CD4-positive, alpha-beta T cell treated with Interleukin-4 for 1 hour (primary cell): ENCODE measurements around the gene KCNIP4.

Source experiments
- DNase-seq, 2 donors: peaks; one replicate each; pipeline ENCODE4 v3.0.0-alpha.2; 2020 to 2022

Gene KCNIP4

DNA sequence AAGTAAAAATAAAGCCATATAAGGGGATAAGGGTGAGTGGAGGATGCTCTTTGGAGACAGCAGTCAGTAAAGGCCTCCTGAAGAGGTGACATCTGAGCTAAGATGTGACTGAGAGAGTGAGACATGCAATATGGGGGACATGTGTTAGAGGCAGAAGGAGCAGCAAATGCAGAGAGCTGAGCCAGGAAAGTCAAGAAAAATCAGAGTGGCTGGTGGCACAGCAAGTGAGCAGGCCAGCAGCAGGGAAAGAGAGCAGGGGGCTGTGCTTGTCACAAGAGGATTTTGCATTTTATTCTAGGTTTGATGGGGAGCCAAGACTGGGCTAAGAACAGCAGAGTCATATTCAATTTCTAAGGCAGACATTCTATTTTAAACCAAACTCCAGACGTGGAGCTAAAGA is 394.5 kb downstream of the KCNIP4 start:
- DNase-seq = no peak

DNA sequence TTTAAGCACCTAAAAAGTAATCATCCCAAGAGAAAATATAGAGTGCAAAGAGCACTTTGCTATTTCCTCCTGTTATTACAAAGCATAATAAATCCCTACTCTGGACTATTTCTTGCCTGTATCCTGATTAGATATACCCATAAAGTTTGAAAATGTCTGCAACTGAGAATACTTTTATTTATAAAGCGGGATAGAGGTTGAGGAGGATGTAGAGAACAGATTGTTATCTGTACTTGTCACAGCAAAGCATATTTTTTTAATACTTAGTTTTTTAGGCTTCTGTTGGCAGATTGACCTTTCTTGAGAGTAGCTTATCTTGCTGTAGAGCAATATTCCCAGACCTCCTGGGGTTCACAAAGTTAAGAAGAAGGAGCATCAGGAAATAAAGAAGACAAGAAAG is 396.1 kb downstream of the KCNIP4 start:
- DNase-seq = no peak

DNA sequence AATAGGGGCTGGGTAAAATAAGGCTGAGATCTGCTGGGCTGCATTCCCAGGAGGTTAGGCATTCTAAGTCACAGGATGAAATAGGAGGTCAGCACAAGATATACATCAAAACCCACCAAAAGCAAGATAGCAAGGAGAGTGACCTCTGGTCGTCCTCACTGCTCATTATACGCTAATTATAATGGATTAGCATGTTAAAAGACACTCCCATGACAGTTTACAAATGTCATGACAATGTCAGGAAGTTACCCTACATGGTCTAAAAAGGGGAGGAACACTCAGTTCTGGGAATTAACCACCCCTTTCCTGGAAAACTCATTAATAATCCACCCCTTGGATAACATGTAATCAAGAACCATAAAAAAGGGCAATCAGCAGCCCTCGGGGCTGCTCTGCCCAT is 403.6 kb downstream of the KCNIP4 start:
- DNase-seq = no peak

DNA sequence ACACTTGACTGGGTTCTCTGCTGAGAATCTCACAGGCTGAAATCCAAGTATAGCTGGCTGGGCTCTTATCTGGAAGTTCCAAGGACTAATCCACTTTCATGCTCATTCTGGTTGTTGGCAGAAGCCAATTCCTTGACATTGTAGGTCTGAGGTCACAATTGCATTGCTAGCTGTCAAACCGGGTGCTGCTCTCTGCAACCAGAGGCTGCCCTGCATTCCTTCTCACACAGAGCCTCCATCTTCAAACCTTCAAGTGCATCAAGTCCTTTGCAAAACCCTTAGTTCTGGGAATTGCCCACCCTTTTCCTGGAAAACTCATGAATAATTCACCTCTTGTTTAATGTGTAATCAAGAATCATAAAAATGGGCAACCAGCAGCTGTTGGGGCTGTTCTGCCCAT is 404.2 kb downstream of the KCNIP4 start:
- no peak for DNase-seq

DNA sequence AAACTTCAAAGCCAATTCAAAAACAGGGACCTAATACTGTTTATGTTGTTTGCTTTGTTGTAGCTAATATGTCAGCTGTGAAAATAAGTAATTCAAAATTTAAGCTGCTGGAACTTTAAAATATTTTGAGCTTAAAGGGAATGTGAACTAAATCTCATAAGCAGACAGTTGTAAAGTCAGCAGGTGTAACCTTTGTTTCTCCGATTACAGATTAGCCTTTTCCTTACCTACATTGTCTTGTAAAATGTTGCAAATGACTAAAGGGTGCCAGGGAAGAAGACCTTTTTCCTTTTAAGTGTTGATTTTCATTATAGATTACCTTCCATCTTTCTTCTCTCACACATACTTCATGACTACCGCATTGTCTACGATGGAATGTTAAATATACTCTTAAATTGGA is 405.1 kb downstream of the KCNIP4 start:
- no peak for DNase-seq

DNA sequence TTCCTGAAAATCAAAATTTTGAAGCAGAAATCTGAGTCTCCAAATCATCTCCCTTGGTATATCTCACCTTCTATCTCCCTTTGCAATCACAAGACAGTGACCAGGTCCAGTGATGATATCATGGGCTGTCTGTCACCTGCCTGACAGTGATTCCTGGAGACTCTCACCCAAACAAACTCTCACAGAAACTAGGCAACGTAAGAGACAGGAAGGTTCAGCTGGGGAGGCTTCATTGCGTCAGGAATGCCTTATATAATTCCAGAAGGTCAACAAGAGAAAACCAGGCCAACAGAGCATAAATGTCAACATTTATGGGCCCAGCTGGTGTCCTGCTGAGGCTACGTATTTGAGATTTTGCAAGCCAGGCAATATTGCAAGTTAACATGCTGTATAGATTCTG is 412.7 kb downstream of the KCNIP4 start:
- no peak for DNase-seq

DNA sequence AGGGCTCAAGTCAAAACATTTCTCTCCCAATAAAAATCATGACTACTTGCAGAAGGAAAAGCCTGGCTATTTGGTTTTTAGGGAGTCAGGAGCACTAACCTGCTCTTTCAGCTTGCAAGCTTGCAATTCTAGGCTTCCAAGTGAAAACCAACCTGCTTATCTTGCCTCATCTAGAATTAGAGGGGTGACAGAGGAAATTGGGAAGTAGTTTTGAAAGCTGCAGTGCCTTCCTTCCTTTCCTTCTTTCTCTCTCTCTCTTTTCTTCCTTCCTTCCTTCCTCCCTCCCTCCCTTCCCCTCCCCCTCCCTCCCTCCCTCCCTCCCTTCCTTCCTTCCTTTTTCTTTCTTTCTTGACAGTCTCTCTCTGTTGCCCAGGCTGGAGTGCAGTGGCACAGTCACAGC is 417.5 kb downstream of the KCNIP4 start:
- no peak for DNase-seq

DNA sequence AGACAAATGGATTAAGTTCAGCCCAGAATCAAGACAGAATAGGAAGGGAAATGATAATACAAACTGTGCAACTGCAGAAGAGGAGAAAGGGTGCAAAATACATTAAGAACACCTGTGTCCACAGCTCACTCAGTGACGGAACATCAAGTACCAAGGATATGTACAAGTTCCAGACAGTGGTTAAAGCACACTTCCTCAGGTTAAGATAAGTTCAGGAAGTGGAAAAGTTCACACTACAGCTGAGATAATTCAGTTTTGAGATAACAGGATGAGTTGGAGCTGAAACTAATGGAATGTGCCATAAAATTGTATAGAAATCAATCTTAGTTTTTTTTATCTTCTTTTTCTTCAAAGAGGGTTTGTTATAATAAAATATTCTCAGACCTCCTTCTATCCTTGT is 419.4 kb downstream of the KCNIP4 start:
- no peak for DNase-seq

DNA sequence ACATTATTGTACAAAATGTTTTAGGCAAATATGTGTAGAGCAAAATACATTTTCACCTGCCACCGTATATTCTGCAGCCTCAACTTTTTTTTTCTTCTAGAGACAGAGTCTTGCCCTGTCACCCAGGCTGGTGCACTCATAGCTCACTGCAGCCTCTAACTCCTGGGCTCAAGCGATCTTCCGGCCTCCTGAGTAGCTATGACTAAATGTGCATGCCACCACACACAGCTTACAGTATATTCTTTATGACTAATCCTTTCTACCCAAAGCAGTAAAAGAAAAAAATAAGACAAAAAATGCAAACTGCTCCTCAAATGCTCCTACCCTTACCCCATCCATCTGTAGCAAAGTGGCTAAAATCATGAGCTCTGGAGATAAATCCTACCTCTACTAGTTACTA is 426.3 kb downstream of the KCNIP4 start:
- DNase-seq = no peak

DNA sequence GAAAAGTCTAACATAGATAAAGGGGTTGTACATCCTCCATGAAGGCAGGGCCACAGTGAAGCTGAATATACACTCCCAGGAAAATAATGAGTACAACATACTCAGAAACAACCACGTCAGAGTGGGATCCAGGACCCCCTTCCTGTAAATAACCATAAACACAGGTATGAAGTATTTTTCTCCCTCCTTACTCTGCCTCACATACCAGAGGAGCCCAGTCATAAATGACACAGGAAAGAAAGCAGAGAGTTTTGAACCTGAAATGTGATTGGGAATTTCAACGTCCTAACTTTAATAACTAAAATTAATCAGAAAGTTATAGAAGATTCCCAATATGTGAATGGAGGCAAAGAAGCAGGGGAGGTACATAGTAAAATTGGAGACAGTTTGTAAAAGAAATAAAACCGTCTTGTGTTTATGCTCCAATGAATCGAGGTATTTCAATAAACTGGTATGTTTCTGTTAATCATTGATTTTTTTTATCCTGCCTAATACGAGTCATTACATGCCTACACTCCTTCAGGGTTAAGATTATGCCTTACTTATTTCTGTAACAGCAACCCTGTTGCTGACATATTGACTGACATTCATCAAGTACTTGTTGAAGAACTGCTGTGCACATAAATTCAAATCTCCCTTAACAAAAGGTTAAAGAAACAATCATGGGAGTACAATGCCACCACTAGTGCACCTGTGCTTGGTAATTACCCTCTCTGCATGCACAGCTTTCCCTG is 431.3 kb downstream of the KCNIP4 start:
- DNase-seq = no peak

DNA sequence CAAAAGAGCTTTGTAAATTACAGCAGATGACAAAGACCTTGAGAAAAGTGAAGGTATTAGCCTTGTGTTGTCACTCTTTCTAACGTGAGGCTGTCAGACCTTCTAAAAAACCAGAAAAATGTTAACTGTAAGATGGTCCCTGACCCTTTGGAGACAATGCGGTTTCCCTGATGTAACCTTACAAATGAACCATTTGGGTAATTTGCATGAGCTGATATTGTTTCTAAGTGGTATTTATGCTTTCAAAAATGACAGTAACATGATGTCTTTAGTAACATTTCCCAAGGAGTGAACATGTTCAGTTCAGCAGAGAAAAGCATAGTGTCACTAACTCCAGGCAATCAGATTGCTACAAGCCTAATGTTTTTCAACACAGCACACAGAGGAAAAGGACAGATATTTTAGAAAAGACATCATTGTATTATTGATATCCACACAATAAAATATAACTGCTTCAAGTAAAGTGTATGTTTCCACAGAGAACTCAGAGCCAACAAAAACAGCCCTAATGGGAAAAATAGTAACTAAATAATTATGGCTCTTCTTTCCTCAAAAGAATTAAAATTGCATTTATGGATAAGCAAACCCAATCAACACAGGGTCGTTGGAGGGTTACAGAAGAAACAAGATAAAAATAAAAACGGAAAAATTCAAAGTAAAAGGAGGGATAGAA is 434.4 kb downstream of the KCNIP4 start:
- DNase-seq = no peak

DNA sequence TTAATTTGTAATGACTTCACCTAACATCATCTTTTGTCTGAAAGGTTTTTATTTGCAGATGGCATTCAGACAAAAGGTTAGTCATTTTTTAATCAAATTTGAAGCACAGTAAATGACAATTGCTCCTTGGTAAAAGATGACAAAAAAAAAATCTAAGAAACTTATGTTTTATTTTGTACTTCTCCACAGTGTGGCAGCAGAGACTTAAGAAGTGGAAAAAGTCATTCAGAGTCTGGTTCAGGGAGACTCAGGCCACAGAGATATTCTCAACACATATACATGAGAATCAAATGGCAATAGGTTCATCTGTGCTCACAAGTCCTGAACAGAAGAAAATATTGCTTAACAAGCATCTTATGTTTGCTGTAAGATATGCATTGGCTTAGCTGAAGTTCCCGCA is 436.2 kb downstream of the KCNIP4 start:
- DNase-seq = no peak

DNA sequence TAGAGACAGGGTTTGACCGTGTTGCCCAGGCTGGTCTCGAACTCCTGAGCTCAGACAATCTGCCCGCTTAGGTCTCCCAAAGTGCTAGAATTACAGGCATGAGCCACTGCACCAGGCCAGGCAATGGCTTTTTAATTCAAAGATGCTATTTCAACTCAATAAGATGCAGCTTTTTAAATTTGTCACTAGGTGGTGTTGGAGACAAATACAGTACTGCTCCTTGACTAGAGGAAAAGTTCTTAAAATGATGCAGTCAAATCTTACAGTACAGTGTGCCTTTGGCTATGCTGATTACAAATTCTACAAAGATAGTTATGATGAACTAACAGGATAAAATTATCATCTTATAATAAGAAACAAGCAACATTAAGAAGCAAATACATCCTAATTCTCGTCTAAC is 441.1 kb downstream of the KCNIP4 start:
- no peak for DNase-seq

DNA sequence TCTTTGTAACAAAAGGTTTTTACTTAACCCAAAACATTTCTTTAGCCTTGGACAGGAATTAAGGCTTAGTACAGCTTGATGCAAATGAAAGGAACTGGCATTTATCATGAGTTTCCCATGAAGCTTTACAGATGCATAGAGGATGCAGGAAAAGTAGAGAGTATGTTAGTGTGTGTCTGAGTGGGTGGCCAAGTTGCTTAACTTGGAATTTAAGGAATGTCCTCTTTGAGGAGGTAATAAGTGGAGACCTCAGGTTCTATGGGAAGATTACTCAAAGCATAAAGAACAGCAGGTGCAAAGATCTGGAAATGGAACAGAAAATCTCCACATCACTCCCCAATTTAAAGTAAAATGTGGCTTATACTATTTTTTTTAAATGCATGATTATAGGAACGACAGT is 457.9 kb downstream of the KCNIP4 start:
- DNase-seq = no peak

DNA sequence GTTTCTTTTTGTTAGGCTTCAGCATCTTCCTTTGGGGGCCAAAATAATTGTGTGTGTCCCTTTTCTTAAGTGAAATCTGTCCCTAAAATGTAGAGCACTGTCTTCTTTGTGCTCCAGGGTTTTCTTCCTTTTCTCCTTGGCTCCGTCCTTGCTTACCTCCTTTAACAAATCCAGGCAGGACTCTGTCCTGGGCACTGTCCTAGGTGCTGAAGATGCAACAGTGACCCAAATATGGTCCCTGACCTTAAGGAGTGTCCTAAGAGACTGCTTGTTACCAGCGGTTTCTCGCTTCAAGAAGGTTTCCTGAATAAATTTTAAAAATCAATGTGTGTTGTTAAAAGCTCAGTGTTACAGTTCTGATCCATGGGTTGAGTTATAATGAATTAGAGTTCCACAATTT is 471.8 kb downstream of the KCNIP4 start:
- DNase-seq = no peak

DNA sequence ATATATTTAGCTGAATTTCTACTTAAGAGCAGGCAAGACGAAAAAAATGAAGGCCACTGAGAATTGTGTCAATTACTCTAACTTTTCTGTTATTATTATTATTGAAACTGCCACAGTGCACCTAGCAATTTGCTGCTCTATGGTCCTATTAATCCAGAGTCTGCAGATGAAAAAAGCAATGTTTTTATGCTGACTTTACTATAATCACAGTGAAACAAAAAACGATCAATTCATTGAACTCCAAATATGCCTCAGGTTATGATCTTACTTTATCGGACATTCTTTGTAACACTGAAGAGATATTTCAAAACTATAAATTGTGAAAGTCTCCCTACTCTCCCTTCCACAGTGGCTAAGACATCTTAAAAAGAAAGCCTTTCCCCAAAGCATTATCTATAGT is 474.4 kb downstream of the KCNIP4 start:
- no peak for DNase-seq

DNA sequence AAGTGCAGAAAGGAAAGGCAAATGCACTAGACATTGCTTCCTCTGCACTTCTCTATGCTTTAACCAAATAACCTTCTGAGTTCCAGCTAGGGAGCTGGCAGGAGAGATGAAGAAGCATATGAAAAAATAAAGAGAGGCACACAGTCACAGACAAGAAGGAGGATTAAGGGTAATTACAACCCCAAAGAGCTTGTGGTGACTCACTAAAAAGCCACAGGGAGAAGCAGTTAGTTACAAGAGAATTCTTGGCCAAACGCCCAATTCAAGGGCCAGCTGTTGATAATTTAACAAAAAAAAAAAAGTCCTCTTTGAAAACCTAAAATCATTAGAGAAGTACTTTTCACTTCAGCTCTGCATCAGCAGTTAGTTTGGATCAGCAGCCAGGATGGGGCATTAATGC is 478.0 kb downstream of the KCNIP4 start:
- no peak for DNase-seq

DNA sequence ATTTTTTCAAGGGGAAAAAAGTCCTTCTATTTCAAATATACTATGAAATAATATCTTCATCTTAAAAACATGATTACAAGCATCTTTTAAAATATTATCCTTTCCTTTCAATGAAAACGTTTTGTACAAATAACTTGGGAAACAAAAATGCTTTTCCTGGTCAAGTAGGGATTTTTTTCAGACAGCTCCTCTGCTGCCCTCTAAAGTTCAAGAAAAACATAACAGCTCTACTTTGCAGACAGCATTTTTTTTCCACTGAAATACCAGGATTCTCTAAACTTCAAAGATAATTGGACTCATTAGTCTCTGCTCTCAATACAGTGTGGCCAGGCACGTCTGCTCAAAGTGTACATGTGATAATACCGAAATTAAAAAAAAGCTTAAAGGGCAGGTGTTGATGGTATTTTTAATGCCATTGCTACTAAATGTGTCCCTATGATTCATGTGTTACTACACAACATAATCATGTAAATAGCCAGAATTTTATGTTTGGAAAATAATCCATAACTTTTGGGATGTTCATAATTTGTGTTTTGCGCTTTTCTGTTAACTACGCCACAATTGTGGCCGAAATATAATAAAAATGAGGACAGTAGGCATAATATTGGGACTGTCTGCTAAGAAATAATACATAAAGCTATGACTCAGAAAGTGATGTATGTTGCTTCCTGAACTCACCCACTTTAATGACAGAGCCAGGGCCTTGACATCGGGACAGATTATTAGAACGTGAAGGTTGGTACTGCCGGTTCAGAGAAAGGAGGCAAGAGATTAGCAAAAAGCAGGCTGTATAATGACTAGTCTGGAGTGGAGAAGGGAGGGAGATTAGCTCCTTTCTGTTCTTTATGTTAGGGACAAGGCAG is 478.9 kb downstream of the KCNIP4 start:
- DNase-seq = no peak

DNA sequence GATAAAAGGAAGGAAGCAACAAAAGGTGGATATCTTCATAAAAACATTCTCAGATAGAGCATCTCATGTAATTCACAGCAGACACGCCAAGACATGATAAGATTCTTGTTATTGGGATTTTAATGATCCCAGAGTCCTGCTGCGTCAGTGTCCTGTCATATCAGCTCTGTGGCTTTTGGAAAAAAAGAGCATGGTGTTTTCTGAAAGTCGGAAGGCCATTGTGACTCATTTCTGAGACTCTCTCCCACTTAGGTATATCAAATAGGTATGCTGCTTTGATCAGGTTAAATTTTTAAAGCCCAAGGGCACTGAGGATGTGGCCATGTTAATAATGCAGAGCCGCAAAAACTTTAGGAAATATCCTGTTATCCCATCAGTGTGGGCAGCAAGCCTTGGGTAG is 481.0 kb downstream of the KCNIP4 start:
- no peak for DNase-seq

DNA sequence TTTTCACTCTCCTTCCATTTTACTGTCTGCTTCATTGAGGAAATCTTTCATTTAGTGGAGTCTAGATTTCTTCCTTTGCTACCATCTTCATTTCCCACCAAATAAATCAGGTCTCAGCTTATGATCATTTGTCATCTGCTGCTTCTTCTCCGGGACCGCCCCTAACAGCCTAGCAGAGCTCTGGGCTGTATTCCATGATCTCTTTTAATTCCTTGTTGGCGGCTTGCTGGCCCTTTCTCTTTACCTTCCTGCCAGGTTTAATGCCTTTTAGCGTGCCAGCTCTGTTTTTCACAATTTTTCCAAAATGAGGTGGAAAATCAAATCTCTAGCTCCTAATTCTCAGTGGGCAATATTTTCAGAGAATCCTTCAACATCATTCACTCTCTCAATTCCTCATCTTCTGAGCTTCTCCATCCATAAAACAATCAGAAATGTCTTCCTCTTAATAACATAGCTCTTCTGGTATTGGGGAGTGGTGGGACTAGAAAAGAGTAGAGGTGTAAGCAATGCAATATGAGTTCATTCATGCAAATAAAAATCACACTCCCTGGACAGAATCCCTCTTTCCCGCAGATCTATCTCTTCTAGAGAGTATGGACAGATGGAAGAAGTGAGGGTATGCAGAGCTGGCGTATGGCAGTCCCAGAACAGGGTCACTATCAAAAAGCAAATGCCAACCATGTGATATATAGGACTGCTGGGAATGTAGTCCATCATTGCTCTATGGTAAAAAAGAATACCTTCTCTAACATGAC is 491.3 kb downstream of the KCNIP4 start:
- DNase-seq = no peak

DNA sequence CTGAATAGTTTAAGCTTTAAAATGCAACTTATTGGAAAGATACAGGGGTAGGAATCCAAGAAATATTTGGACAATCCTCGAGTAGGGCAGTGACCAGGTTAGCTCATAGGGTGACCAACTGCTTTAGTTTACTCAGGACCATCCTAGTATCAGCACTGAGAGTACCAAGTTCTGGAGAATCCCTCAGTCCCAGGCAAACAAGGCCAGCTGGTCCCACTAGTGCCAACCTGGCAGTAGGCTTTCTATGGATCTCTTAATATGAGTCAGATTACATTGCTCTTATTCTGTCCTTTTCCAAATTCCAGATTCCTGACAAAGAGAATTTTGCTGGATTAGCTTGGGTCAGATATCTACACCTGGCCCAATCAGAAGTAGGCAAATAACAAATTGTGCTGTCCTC is 493.7 kb downstream of the KCNIP4 start:
- DNase-seq = no peak

DNA sequence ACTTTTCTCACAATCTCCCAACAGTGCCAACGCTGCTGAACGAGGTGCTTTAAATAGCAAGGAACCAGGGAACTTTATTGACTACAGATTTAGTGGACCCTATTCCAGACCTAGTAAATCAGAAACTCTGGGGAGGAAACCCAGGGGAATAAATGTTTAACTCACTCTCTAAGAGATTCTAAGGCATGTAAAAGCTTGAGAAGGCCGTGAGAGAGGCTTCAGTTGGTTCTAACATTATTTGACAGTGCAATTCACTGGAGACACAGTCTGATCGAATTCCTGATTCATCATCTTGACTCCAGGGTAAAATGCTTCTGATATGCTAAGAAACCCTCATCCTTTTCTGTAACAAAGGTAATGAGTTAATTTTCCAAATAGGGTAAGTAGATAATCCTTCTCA is 494.4 kb downstream of the KCNIP4 start:
- no peak for DNase-seq

DNA sequence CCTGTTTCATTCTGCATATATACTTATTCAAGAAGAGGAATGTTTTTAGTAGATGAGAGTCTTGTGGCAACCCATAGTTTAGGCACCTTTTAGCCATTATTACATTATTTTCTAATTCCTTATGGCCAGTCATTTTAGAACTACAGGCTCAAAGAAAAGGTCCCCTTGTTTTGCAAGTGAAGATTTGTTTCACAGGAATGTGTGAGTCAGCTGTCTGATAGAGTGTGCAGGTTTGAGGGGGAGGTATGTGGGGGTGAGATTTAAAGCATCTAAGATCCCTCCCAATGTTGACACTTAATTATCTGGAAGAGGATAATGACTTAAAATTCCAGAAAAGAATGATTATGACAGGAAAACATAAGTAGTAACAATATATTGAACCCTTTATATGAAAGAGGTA is 495.6 kb downstream of the KCNIP4 start:
- no peak for DNase-seq
